Measurements from ENCODE around the gene SLC6A4.

- TF ChIP-seq, protein P1, sequence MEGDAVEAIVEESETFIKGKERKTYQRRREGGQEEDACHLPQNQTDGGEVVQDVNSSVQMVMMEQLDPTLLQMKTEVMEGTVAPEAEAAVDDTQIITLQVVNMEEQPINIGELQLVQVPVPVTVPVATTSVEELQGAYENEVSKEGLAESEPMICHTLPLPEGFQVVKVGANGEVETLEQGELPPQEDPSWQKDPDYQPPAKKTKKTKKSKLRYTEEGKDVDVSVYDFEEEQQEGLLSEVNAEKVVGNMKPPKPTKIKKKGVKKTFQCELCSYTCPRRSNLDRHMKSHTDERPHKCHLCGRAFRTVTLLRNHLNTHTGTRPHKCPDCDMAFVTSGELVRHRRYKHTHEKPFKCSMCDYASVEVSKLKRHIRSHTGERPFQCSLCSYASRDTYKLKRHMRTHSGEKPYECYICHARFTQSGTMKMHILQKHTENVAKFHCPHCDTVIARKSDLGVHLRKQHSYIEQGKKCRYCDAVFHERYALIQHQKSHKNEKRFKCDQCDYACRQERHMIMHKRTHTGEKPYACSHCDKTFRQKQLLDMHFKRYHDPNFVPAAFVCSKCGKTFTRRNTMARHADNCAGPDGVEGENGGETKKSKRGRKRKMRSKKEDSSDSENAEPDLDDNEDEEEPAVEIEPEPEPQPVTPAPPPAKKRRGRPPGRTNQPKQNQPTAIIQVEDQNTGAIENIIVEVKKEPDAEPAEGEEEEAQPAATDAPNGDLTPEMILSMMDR (IDR thresholded peaks at IDR 0.05; ENCODE audit: low read depth, low read length, poor library complexity, severe bottlenecking): no peak
- TF ChIP-seq EZH2phosphoT487 (IDR thresholded peaks at IDR 0.05; ENCODE audit: borderline replicate concordance, low read length): no peak
Observed at GRCh38 chr17:30200106-30200505, 35.4 kb downstream of the SLC6A4 start.
